Gastrocnemius medialis (tissue), 4 donors: Measurements from ENCODE around the gene PSMD1. TPM values are rescaled to one million over a fixed set of nuclear protein-coding genes. Genes with fewer than 3 reads are reported as not detected.
A peak's percentile ranks its signal among the peaks of the same experiment; 100 is the strongest.

ENCODE experiments used
- ATAC-seq, 2 donors: fragments of 150-250 bp; one replicate each; pipeline ENCODE4 v1.9.1; 2016
- DNase-seq, 2 donors: peaks; one replicate each; pipeline ENCODE4 v3.0.0-alpha.2; 2019
- H3K27ac ChIP-seq, 4 donors: fragments of 200-600 bp; sonication (generic); 1 replicate in 1 of 4; 2 replicates in 3 of 4; pipeline ENCODE4 v1.5.1; 2016 to 2018; ENCODE audit warnings: mild to moderate bottlenecking in 2 of 4, moderate library complexity in 1 of 4
- H3K27me3 ChIP-seq, 3 donors: fragments of 200-600 bp; sonication (generic) in 2 of 3; 1 replicate in 1 of 3; 2 replicates in 2 of 3; pipeline versions ENCODE4 v1.5.1 to v1.6.0; 2016 to 2019; ENCODE audit warnings: mild to moderate bottlenecking in 1 of 3, moderate library complexity in 1 of 3
- H3K36me3 ChIP-seq, 2 donors: fragments of 200-600 bp; sonication (generic) in 1 of 2; one replicate each; pipeline ENCODE4 v1.5.1; 2017 to 2018
- H3K4me1 ChIP-seq, 2 donors: fragments of 200-600 bp; sonication (generic) in 1 of 2; one replicate each; pipeline ENCODE4 v1.5.1; 2016 to 2017; ENCODE audit warnings: mild to moderate bottlenecking in 2 of 2
- H3K4me3 ChIP-seq, 4 donors: fragments of 200-600 bp; sonication (generic) in 3 of 4; 1 replicate in 1 of 4; 2 replicates in 3 of 4; pipeline ENCODE4 v1.5.1; 2016 to 2019; ENCODE audit warnings: mild to moderate bottlenecking in 2 of 4
- H3K9me3 ChIP-seq, 3 donors: fragments of 200-600 bp; sonication (generic) in 2 of 3; 1 replicate in 1 of 3; 2 replicates in 2 of 3; pipeline ENCODE4 v1.5.1; 2016 to 2019
- POLR2A ChIP-seq, 2 donors: fragments of 450-650 bp; IDR thresholded peaks; one replicate each; pipeline ENCODE4 v1.6.1; 2017; ENCODE audit warnings: antibody characterized with exemption in 2 of 2, mild to moderate bottlenecking in 2 of 2, moderate library complexity in 2 of 2
- in situ Hi-C, 4 donors: fragments of 200-750 bp; cut with MboI; loops; one replicate each; pipeline versions ENCODE4 v1.15.0 to v1.8.0; 2017; ENCODE audit warnings: low sequenced_read_pairs in 4 of 4
- intact Hi-C: fragments of 100-400 bp; cut with DNase I; formaldehyde crosslinking; loops from one replicate; pipeline ENCODE4 v1.15.1; 2023; ENCODE audit warnings: low total_unique reads
- total RNA-seq, 4 donors: library from RNA; depleted of rRNA; stranded (reverse); fragments of >200 nt; gene quantifications; one replicate each; pipeline versions ENCODE4 v1.1.0 to v1.2.3, GENCODE V29; 2016
- TF ChIP-seq, protein P1 (sequence below), 5 experiments: fragments of 450-650 bp in 3 of 5; fragments of 200-600 bp in 2 of 5; sonication (generic) in 2 of 5; IDR thresholded peaks in 4 of 5; conservative IDR thresholded peaks in 1 of 5; 1 replicate in 4 of 5; 2 replicates in 1 of 5; pipeline ENCODE4 v1.5.1; 2016 to 2019; ENCODE audit warnings: antibody characterized with exemption in 5 of 5, mild to moderate bottlenecking in 3 of 5, moderate library complexity in 3 of 5

PSMD1 gene
- total RNA-seq, 4 donors from 2014 or later, result 169 to 189 (median 182) TPM

DNA sequence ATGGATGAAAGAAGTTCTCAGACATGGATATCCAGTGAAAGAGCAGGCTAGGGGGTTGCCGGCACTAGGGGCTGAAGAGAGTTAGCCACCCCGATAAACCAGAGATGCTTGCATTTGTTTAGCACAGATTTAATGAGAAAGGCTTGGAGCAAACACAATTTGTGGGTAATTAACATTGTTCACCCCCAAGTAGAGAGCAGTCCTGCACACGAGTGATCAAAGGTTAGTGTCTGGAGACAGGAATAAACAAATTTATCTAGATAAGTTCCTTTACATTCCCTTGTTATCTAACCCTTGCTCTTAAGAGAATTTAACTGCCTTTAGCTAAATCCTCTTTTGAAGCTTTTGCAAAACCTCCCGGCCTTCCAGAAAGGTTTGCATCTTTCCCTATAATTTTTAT is 44.3 kb downstream of the PSMD1 start:
- peaks cover 0 to 55% of the 10 kb centered on the region in 2 donors for H3K36me3 ChIP-seq
- ATAC-seq (no peak), DNase-seq (no peak)
- H3K27me3 ChIP-seq, result no peaks in the 10 kb centered on the region
- H3K27ac ChIP-seq, result no peak overlapping the region
- no peaks in the 10 kb centered on the region for H3K9me3 ChIP-seq
- in situ Hi-C loops (loop anchor here (10.0 to 25.0 kb wide), 4 partner anchors 311 to 361 kb away; partner anchors contain the start of gene NCL (in 1 of the 4)), intact Hi-C loops (loop anchor here (5.0 kb wide), 2 partner anchors 91 to 351 kb away; no protein-coding TSS in a partner anchor)
- TF ChIP-seq POLR2A (IDR thresholded peaks at IDR 0.05), result no peak
- TF ChIP-seq, protein P1, sequence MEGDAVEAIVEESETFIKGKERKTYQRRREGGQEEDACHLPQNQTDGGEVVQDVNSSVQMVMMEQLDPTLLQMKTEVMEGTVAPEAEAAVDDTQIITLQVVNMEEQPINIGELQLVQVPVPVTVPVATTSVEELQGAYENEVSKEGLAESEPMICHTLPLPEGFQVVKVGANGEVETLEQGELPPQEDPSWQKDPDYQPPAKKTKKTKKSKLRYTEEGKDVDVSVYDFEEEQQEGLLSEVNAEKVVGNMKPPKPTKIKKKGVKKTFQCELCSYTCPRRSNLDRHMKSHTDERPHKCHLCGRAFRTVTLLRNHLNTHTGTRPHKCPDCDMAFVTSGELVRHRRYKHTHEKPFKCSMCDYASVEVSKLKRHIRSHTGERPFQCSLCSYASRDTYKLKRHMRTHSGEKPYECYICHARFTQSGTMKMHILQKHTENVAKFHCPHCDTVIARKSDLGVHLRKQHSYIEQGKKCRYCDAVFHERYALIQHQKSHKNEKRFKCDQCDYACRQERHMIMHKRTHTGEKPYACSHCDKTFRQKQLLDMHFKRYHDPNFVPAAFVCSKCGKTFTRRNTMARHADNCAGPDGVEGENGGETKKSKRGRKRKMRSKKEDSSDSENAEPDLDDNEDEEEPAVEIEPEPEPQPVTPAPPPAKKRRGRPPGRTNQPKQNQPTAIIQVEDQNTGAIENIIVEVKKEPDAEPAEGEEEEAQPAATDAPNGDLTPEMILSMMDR (IDR thresholded peaks at IDR 0.05 in 4 of 5, conservative IDR thresholded peaks at IDR 0.05 in 1 of 5), result no peak
- H3K4me1 ChIP-seq, result no peaks in the 10 kb centered on the region
- no peak overlapping the region for H3K4me3 ChIP-seq

DNA sequence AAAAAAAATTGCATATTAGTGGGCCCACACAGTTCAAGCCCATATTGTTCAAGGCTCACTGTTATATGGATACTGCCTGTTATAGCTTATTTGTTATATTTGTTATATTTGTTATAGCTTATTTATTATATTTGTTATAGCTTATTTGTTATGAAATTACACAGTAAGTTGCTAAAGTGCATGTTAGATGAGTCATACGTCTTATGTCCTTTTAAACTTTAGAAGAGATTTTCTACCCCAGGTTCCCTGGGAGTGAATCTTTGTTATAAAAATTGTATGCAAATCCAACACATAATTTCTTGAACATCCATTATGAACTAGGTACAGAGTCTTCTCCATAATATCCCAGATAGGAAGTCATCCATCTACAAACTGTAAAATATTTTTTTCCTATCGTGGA is 46.1 kb downstream of the PSMD1 start:
- no peak for DNase-seq
- no peak for TF ChIP-seq POLR2A (IDR thresholded peaks at IDR 0.05)
- TF ChIP-seq, protein P1 (IDR thresholded peaks at IDR 0.05 in 4 of 5, conservative IDR thresholded peaks at IDR 0.05 in 1 of 5), result no peak
- Histone ChIP-seq H3K27me3 (no peaks in the 10 kb centered on the region), H3K4me3 (no peak overlapping the region), H3K27ac (peak overlapping the region in 3 of 4 donors; percentile 36 to 53 (median 47)), H3K4me1 (peaks cover 0 to 5% of the 10 kb centered on the region in 2 donors), H3K36me3 (peaks cover 0 to 44% of the 10 kb centered on the region in 2 donors), H3K9me3 (no peaks in the 10 kb centered on the region)
- intact Hi-C loops (loop anchor here (5.0 kb wide), 2 partner anchors 90 to 350 kb away; no protein-coding TSS in a partner anchor), in situ Hi-C loops (loop anchor here (10.0 to 25.0 kb wide), 4 partner anchors 310 to 360 kb away; partner anchors contain the start of gene NCL (in 1 of the 4))
- ATAC-seq, result no peak

DNA sequence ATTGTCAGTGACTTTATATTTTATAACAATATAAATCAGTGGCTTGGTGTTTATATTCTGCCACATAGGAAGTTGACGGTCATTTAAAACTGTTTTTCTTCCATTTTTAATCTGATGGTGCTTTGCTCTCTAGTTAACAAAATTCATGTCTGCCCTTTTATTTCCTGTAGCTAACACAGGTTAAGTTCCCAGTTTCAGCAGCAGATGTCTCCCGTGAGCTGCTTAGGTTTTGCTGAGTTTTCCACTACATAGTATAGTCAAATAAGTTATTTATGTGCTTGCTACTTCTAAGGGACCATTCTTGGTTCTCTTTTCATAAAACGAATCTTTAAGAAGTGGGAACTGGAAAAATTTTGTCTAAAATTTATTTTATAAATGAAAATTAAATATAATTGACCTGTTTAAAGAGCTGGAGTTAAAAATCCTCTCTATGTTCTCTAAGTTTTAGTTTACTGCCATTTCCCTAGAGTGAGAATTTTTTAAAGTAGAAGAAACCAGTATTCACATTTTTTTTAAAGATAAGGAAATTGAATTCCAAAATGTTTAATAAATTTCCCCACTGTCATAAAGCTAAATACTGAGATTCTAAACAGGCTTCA is 47.5 kb downstream of the PSMD1 start:
- DNase-seq (peak; percentile 6 to 21), ATAC-seq (peak; percentile 60 to 76)
- H3K9me3 ChIP-seq, result no peaks in the 10 kb centered on the region
- in situ Hi-C loops (loop anchor here (10.0 to 25.0 kb wide), 4 partner anchors 308 to 358 kb away; partner anchors contain the start of gene NCL (in 1 of the 4)), intact Hi-C loops (loop anchor here (1.0 to 5.0 kb wide), 3 partner anchors 88 to 348 kb away; no protein-coding TSS in a partner anchor)
- no peaks in the 10 kb centered on the region for H3K27me3 ChIP-seq
- H3K4me3 ChIP-seq, result no peak overlapping the region
- H3K27ac ChIP-seq, result peak overlapping the region in 2 of 4 donors; percentile 47 to 53
- H3K36me3 ChIP-seq, result peaks cover 0 to 30% of the 10 kb centered on the region in 2 donors
- H3K4me1 ChIP-seq, result peaks cover 0 to 5% of the 10 kb centered on the region in 2 donors
- TF ChIP-seq, protein P1 (IDR thresholded peaks at IDR 0.05 in 4 of 5, conservative IDR thresholded peaks at IDR 0.05 in 1 of 5), result peak; percentile 36 to 86 (median 71)
- TF ChIP-seq POLR2A (IDR thresholded peaks at IDR 0.05), result no peak

DNA sequence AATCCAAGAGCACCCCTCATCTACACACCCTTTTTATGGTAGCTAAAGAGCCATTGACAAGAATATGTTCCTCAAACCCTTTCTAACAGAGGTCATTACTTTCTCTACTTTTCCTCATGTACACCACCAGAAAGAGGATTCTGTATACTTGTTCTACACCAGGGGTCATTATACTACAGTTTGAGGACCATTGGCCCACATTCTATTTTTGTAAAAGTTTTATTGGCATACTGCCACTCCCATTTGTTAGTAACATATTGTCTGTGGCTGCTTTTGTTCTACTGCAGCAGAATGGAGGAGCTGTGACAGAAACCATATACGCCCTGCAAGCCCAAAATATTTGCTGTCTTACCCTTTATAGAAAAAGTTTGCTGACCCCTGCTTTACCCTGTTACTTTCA is 53.9 kb downstream of the PSMD1 start:
- H3K36me3 ChIP-seq, result peaks cover 0 to 7% of the 10 kb centered on the region in 2 donors
- ATAC-seq, result no peak
- intact Hi-C loops, result no loop called here
- no peak overlapping the region for H3K4me3 ChIP-seq
- no peak for DNase-seq
- H3K4me1 ChIP-seq, result peaks cover 5 to 13% of the 10 kb centered on the region in 2 donors
- no peaks in the 10 kb centered on the region for H3K27me3 ChIP-seq
- TF ChIP-seq, protein P1 (IDR thresholded peaks at IDR 0.05 in 4 of 5, conservative IDR thresholded peaks at IDR 0.05 in 1 of 5), result no peak
- TF ChIP-seq POLR2A (IDR thresholded peaks at IDR 0.05), result no peak
- no peak overlapping the region for H3K27ac ChIP-seq
- in situ Hi-C loops, result loop anchor here in 3 of 4 donors (25.0 kb wide), 3 partner anchors 302 to 352 kb away; partner anchors contain the start of gene NCL (in 1 of the 3)
- no peaks in the 10 kb centered on the region for H3K9me3 ChIP-seq
